CD14-positive monocyte (primary cell): ENCODE results near the gene CSF3. TPM values are rescaled to one million over a fixed set of nuclear protein-coding genes. Genes with fewer than 3 reads are reported as not detected.

Experiments used
- polyA plus RNA-seq, 3 donors: library from polyadenylated mRNA; depleted of rRNA in 1 of 3; unstranded in 2 of 3; stranded (reverse) in 1 of 3; fragments of 300-500 nt in 2 of 3; fragments of >200 nt in 1 of 3; fragmentation: Illumina TruSeq in 2 of 3; gene quantifications; 1 replicate in 2 of 3; 2 replicates in 1 of 3; pipeline ENCODE4 v1.2.3, GENCODE V29; 2012 to 2021
- small RNA-seq: library from RNA; depleted of rRNA; stranded (forward); fragments of <200 nt; gene quantifications from one replicate; pipeline ENCODE3, GENCODE V24; 2012; ENCODE audit warnings: low read depth; ENCODE audit not compliant: insufficient read length

Gene CSF3
- polyA plus RNA-seq, 3 donors: not detected

Small RNAs within 50 kb of the gene (small RNA-seq; reads per million reads assigned to genes)
- 232 reads per million, percentile 97 among the genes with 10 or more reads in this experiment for gene SNORD124

Other genes with a start within 250 kb of the CSF3 start
- gene IKZF3, start 151.1 kb upstream of the CSF3 start, polyA plus RNA-seq: under 1 TPM; 0.05 to 0.15 (median 0.05) TPM
- not detected for gene ZPBP2, start 147.2 kb upstream of the CSF3 start, polyA plus RNA-seq
- gene GSDMB, start 96.8 kb upstream of the CSF3 start, polyA plus RNA-seq: 1 to 10 TPM in 1 of 3 donors, not detected in 2; 9.6 TPM
- 10 to 100 TPM in 2 of 3 donors, 1 to 10 TPM in 1; 9.4 to 13.5 (median 11.8) TPM for gene ORMDL3, start 87.8 kb upstream of the CSF3 start, polyA plus RNA-seq
- gene LRRC3C, start 87.7 kb upstream of the CSF3 start, polyA plus RNA-seq: not detected
- not detected for gene GSDMA, start 52.4 kb upstream of the CSF3 start, polyA plus RNA-seq
- gene PSMD3, start 34.6 kb upstream of the CSF3 start, polyA plus RNA-seq: 10 to 100 TPM; 48.4 to 63.2 (median 48.8) TPM
- gene MED24, start 39.0 kb downstream of the CSF3 start, polyA plus RNA-seq: 10 to 100 TPM; 24.9 to 73.9 (median 34.1) TPM
- 1 to 10 TPM; 2.5 to 7.5 (median 3.8) TPM for gene THRA, start 47.5 kb downstream of the CSF3 start, polyA plus RNA-seq
- gene NR1D1, start 85.1 kb downstream of the CSF3 start, polyA plus RNA-seq: 1 to 10 TPM in 1 of 3 donors, under 1 TPM in 2; 0.28 to 4.9 (median 0.31) TPM
- 10 to 100 TPM in 2 of 3 donors, 1 to 10 TPM in 1; 10.0 to 89.2 (median 11.4) TPM for gene MSL1, start 106.5 kb downstream of the CSF3 start, polyA plus RNA-seq
- gene CASC3, start 125.1 kb downstream of the CSF3 start, polyA plus RNA-seq: 10 to 100 TPM; 19.0 to 58.7 (median 30.2) TPM
- 1 to 10 TPM in 1 of 3 donors, under 1 TPM in 2; 0.09 to 6.1 (median 0.10) TPM for gene RAPGEFL1, start 162.0 kb downstream of the CSF3 start, polyA plus RNA-seq
- 1 to 10 TPM; 5.2 to 9.7 (median 8.4) TPM for gene WIPF2, start 203.9 kb downstream of the CSF3 start, polyA plus RNA-seq